Cardiac fibroblast (primary cell): ENCODE results near the gene MTUS2.
A peak's percentile ranks its signal among the peaks of the same experiment; 100 is the strongest.

Experiments
- DNase-seq, 2 donors: peaks; one replicate each; pipeline versions ENCODE4 v3.0.0 to v3.0.0-alpha.2; 2010; ENCODE audit warnings: low read depth in 2 of 2
- H3K4me3 ChIP-seq, 2 donors: replicated peaks in 1 of 2; 1 replicate in 1 of 2; 2 replicates in 1 of 2; pipeline ENCODE4 v1.5.1; 2011; ENCODE audit warnings: low read depth in 2 of 2, low read length in 2 of 2, mild to moderate bottlenecking in 2 of 2, moderate library complexity in 1 of 2
- TF ChIP-seq, protein P1 (sequence below): IDR thresholded peaks from one replicate; pipeline ENCODE4 v1.5.1; 2011; ENCODE audit warnings: low read depth, mild to moderate bottlenecking, low read length, inconsistent platforms

Gene MTUS2

DNA sequence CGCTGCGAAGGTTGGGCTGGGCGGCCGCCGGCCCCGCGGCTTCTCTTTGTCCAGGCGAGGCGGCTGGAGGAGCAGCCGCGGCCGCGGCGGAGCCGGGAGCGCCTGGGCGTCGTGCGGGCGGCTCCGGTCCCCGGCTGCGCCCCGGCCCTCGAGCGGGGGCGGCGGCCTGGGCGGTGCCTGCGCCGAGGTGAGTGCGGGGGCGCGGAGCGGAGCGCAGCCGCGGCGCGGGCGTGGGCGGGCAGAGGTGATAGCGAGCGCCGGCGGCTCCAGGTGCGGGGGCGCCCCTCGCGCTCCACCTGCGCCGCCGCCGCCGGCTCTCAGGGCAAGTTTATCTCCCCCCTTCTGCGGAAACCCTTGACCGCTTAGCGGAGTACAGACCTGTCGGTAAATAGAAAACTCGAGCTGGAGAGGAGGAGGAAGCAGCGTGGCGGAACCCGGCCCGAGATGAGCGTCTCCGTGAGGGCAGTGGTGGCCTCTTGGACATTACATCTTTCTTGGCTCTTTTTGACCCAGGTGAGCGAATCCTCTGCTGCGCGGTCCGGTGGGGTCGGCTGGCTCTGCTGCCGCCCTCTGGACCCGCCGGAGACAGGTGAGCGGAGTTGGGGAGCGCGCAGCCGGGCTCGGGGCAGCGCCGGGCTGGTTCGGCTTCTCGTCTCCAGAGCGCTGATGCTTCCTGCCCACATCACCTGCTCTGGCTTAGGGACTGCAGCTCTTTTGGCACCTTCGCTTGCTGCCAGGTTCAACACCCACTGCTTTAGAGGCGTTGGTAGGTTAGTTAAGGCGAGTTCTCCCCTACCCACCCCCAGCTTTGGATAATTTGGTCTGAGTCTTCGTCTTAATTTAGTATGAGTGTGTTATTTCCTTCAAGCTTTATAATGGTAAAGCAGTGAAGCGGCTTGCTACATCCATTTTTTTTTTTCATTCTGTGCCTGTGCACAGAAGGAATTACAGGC is at the start of gene MTUS2:
MTUS2 (plus strand) TSS at position 241 of the 953 bp plus-strand sequence.
- peak within 1 kb of the TSS; percentile 5 to 32 for H3K4me3 ChIP-seq
- DNase-seq = no peak
- TF ChIP-seq, protein P1, sequence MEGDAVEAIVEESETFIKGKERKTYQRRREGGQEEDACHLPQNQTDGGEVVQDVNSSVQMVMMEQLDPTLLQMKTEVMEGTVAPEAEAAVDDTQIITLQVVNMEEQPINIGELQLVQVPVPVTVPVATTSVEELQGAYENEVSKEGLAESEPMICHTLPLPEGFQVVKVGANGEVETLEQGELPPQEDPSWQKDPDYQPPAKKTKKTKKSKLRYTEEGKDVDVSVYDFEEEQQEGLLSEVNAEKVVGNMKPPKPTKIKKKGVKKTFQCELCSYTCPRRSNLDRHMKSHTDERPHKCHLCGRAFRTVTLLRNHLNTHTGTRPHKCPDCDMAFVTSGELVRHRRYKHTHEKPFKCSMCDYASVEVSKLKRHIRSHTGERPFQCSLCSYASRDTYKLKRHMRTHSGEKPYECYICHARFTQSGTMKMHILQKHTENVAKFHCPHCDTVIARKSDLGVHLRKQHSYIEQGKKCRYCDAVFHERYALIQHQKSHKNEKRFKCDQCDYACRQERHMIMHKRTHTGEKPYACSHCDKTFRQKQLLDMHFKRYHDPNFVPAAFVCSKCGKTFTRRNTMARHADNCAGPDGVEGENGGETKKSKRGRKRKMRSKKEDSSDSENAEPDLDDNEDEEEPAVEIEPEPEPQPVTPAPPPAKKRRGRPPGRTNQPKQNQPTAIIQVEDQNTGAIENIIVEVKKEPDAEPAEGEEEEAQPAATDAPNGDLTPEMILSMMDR = no peak

GRCh38 chr13:28778308-28779215 is 41.6 kb upstream of the MTUS2 start:
- no peak for DNase-seq
- TF ChIP-seq, protein P1 = no peak

GRCh38 chr13:28792992-28793391 is 27.1 kb upstream of the MTUS2 start:
- DNase-seq = peak; percentile 76 to 83
- TF ChIP-seq, protein P1 = no peak
- no peak overlapping the region for H3K4me3 ChIP-seq

More at GRCh38 chr13:28778308-28779215, 41.6 kb upstream of the MTUS2 start:
- no peak overlapping the region for H3K4me3 ChIP-seq

- DNase-seq = no peak
- H3K4me3 ChIP-seq = no peak overlapping the region
- TF ChIP-seq, protein P1 = no peak
These were observed 25.7 kb upstream of the MTUS2 start for GRCh38 chr13:28794396-28794795.

GRCh38 chr13:28796938-28797257 is 23.2 kb upstream of the MTUS2 start:
- H3K4me3 ChIP-seq = no peak overlapping the region
- no peak for DNase-seq
- TF ChIP-seq, protein P1 = no peak

GRCh38 chr13:28805193-28805819 is 14.8 kb upstream of the MTUS2 start:
- peak; percentile 12 to 44 for DNase-seq
- H3K4me3 ChIP-seq = no peak overlapping the region
- TF ChIP-seq, protein P1 = peak; percentile 55
